ENCODE results near the gene PRKAG2. TPM values are rescaled to one million over a fixed set of nuclear protein-coding genes. Genes with fewer than 3 reads are reported as not detected.

Gene PRKAG2
- total and polyA plus RNA-seq, 2 of the 13 experiments (the other 11 are each of a cell fraction or from before 2014, with no cell fraction given): 0.90 to 1.3 TPM

DNA sequence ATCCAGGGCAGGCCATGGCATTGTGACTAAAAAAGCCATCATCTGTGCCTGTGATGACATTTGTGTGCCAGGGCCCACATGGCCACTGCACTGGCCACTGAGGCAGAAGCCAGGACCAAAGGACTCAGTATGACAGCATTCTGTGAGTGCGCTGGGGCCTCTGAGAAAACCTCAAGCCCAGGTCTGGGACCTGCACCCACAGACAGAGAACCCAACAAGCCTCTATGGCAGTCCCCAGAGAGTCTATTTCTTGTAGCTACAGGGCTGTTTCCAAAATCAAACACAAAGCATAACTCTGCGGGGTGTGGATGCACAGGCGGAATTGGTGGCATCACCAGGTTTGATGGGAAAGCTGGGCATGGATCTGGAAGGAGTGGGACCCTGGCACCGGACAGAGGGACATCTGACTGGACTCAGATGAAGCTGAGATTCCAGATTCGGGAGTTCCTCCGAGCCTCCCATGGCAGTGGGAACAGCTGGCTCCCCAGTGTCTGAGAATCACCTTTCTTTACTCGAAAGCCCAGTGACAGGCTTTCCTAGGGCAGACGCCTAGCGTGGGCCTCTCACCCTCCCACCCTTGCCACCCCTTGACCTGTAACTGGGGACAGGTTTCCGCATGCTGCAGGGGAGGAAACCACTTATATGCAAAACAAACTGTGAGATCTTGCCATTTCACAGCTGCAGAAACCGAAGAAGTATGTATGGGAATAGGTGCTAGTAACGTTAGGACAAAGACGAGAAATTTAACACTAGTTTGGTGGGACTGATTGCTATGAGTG lies 286.7 kb downstream of the PRKAG2 start:
- in situ Hi-C loops (cut with HindIII; ENCODE audit: extremely low pct_ligation_motif_present, low pct_unique_long_range_greater_than_20kb): no loop called here
- DNase-seq (ENCODE audit: low spot score): no peak
- Histone ChIP-seq H2AFZ (ENCODE audit: low read length) (no peak overlapping the region), H3K4me3 (replicated peaks in 1 of 3; ENCODE audit: insufficient read depth in 1 of 3, low read depth in 2 of 3, low read length in 3 of 3) (no peak overlapping the region), H4K20me1 (ENCODE audit: insufficient read depth, low read length) (no peaks in the 10 kb centered on the region), H3K9me3 (ENCODE audit: low read length) (no peaks in the 10 kb centered on the region), H3K4me1 (ENCODE audit: insufficient read depth, low read length) (no peaks in the 10 kb centered on the region), H3K4me2 (ENCODE audit: low read depth, low read length) (no peak overlapping the region), H3K27me3 (ENCODE audit: control insufficient read depth in 1 of 2, insufficient read depth in 2 of 2, low read length in 2 of 2) (no peaks in the 10 kb centered on the region; a peak in 1 of 5 replicates), H3K36me3 (replicated peaks in 1 of 2; ENCODE audit: control insufficient read depth in 1 of 2, insufficient read depth in 2 of 2, low read length in 2 of 2) (no peaks in the 10 kb centered on the region), H3K27ac (ENCODE audit: extremely low read length, insufficient read depth, low read length) (no peak overlapping the region), H3K79me2 (ENCODE audit: insufficient read depth, low read length) (no peaks in the 10 kb centered on the region), H3K9ac (ENCODE audit: insufficient read depth, low read depth, low read length) (no peak overlapping the region)
- POLR2A ChIA-PET: no interaction called here
- no TSS peak for BruUV-seq (replicated peaks)
- intact Hi-C loops (cut with micrococcal nuclease; ENCODE audit: unreplicated experiment): no loop called here
- CTCF ChIA-PET (ENCODE audit: low intra/inter-chr PET ratio, low total read pairs): no interaction called here
- WGBS (ENCODE audit: low lambda C conversion rate): 59% methylated on average over 6 of the region's 13 CpGs
- TF ChIP-seq ZNF430 (CRISPR knock-in tag; IDR thresholded peaks at IDR 0.05) (no peak), ZFY (CRISPR knock-in tag; IDR thresholded peaks at IDR 0.05) (no peak), THAP11 (CRISPR knock-in tag; IDR thresholded peaks at IDR 0.05) (no peak), ZFP36L1 (CRISPR knock-in tag; IDR thresholded peaks at IDR 0.05) (no peak), NFRKB (IDR thresholded peaks at IDR 0.05) (no peak), GZF1 (CRISPR knock-in tag; IDR thresholded peaks at IDR 0.05) (no peak), RBM39 (IDR thresholded peaks at IDR 0.05; ENCODE audit: low read depth, low read length, poor library complexity, severe bottlenecking) (no peak)
- TF ChIP-seq, protein P1, sequence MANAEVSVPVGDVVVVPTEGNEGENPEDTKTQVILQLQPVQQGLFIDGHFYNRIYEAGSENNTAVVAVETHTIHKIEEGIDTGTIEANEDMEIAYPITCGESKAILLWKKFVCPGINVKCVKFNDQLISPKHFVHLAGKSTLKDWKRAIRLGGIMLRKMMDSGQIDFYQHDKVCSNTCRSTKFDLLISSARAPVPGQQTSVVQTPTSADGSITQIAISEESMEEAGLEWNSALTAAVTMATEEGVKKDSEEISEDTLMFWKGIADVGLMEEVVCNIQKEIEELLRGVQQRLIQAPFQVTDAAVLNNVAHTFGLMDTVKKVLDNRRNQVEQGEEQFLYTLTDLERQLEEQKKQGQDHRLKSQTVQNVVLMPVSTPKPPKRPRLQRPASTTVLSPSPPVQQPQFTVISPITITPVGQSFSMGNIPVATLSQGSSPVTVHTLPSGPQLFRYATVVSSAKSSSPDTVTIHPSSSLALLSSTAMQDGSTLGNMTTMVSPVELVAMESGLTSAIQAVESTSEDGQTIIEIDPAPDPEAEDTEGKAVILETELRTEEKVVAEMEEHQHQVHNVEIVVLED (CRISPR knock-in tag; IDR thresholded peaks at IDR 0.05; ENCODE audit: borderline replicate concordance): no peak
- ATAC-seq: no peak
- no peak for FAIRE-seq
